Measurements from ENCODE around the gene KRT86.
"Not testable (repeated sequence)": the region's sequence is repeated elsewhere in the genome, so short reads cannot be mapped to it uniquely, and the experiment has no call there.

KRT86 gene

GRCh38 chr12:52294803-52295202, 20.4 kb downstream of the KRT86 start:
- H3K9ac ChIP-seq (ENCODE audit: low read depth, low read length) = no peak overlapping the region
- H3K9me3 ChIP-seq (replicated peaks; ENCODE audit: low read length) = no peaks in the 10 kb centered on the region
- H3K27me3 ChIP-seq (ENCODE audit: control insufficient read depth, insufficient read depth, low read length) = peaks cover 16% of the 10 kb centered on the region
- no peaks in the 10 kb centered on the region for H3K4me1 ChIP-seq (ENCODE audit: control insufficient read depth, insufficient read depth, low read length)
- H3K36me3 ChIP-seq (ENCODE audit: insufficient read depth, low read length) = no peaks in the 10 kb centered on the region
- no peak overlapping the region for H3K4me3 ChIP-seq (ENCODE audit: low read length)
- no peak overlapping the region for H3K4me2 ChIP-seq (ENCODE audit: low read length)

- H3K27me3 ChIP-seq (ENCODE audit: control insufficient read depth, insufficient read depth, low read length) = peaks cover 20% of the 10 kb centered on the region
- H3K4me3 ChIP-seq (ENCODE audit: low read length) = no peak overlapping the region
- no peaks in the 10 kb centered on the region for H3K4me1 ChIP-seq (ENCODE audit: control insufficient read depth, insufficient read depth, low read length)
- H3K9me3 ChIP-seq (replicated peaks; ENCODE audit: low read length) = no peaks in the 10 kb centered on the region
- no peak overlapping the region for H3K4me2 ChIP-seq (ENCODE audit: low read length)
- no peak overlapping the region for H3K9ac ChIP-seq (ENCODE audit: low read depth, low read length)
- no peaks in the 10 kb centered on the region for H3K36me3 ChIP-seq (ENCODE audit: insufficient read depth, low read length)
Measured at GRCh38 chr12:52295663-52296062, 21.2 kb downstream of the KRT86 start.

- Histone ChIP-seq H3K27me3 (ENCODE audit: control insufficient read depth, insufficient read depth, low read length) (peaks cover 22% of the 10 kb centered on the region), H3K4me2 (ENCODE audit: low read length) (no peak overlapping the region), H3K9me3 (replicated peaks; ENCODE audit: low read length) (no peaks in the 10 kb centered on the region), H3K36me3 (ENCODE audit: insufficient read depth, low read length) (no peaks in the 10 kb centered on the region), H3K4me3 (ENCODE audit: low read length) (no peak overlapping the region), H3K9ac (ENCODE audit: low read depth, low read length) (no peak overlapping the region), H3K4me1 (ENCODE audit: control insufficient read depth, insufficient read depth, low read length) (no peaks in the 10 kb centered on the region)
Measured at GRCh38 chr12:52296572-52297215, 22.2 kb downstream of the KRT86 start.

GRCh38 chr12:52298677-52299190, 24.3 kb downstream of the KRT86 start:
- Histone ChIP-seq H3K9ac (ENCODE audit: low read depth, low read length) (no peak overlapping the region), H3K4me2 (ENCODE audit: low read length) (no peak overlapping the region), H3K27me3 (ENCODE audit: control insufficient read depth, insufficient read depth, low read length) (peaks cover 22% of the 10 kb centered on the region), H3K4me1 (ENCODE audit: control insufficient read depth, insufficient read depth, low read length) (no peaks in the 10 kb centered on the region), H3K9me3 (replicated peaks; ENCODE audit: low read length) (no peaks in the 10 kb centered on the region), H3K4me3 (ENCODE audit: low read length) (no peak overlapping the region), H3K36me3 (ENCODE audit: insufficient read depth, low read length) (no peaks in the 10 kb centered on the region)

GRCh38 chr12:52300796-52301691, 26.6 kb downstream of the KRT86 start:
- no peak overlapping the region for H3K4me3 ChIP-seq (ENCODE audit: low read length)
- no peaks in the 10 kb centered on the region for H3K4me1 ChIP-seq (ENCODE audit: control insufficient read depth, insufficient read depth, low read length)
- no peak overlapping the region for H3K9ac ChIP-seq (ENCODE audit: low read depth, low read length)
- H3K36me3 ChIP-seq (ENCODE audit: insufficient read depth, low read length) = no peaks in the 10 kb centered on the region
- H3K27me3 ChIP-seq (ENCODE audit: control insufficient read depth, insufficient read depth, low read length) = peaks cover 22% of the 10 kb centered on the region
- H3K9me3 ChIP-seq (replicated peaks; ENCODE audit: low read length) = no peaks in the 10 kb centered on the region
- no peak overlapping the region for H3K4me2 ChIP-seq (ENCODE audit: low read length)

- not testable (repeated sequence) for H3K4me1 ChIP-seq (ENCODE audit: control insufficient read depth, insufficient read depth, low read length); H3K4me3 ChIP-seq (ENCODE audit: low read length); H3K9ac ChIP-seq (ENCODE audit: low read depth, low read length); H3K9me3 ChIP-seq (replicated peaks; ENCODE audit: low read length); H3K36me3 ChIP-seq (ENCODE audit: insufficient read depth, low read length); H3K4me2 ChIP-seq (ENCODE audit: low read length)
- H3K27me3 ChIP-seq (ENCODE audit: control insufficient read depth, insufficient read depth, low read length) = peaks cover 21% of the 10 kb centered on the region
Measured at GRCh38 chr12:52301721-52302120, 27.3 kb downstream of the KRT86 start.

- not testable (repeated sequence) for H3K4me2 ChIP-seq (ENCODE audit: low read length); H3K9me3 ChIP-seq (replicated peaks; ENCODE audit: low read length); H3K4me3 ChIP-seq (ENCODE audit: low read length); H3K36me3 ChIP-seq (ENCODE audit: insufficient read depth, low read length); H3K9ac ChIP-seq (ENCODE audit: low read depth, low read length); H3K4me1 ChIP-seq (ENCODE audit: control insufficient read depth, insufficient read depth, low read length)
- peaks cover 15% of the 10 kb centered on the region for H3K27me3 ChIP-seq (ENCODE audit: control insufficient read depth, insufficient read depth, low read length)
Measured at GRCh38 chr12:52302242-52302914, 27.9 kb downstream of the KRT86 start.

- not testable (repeated sequence) for H3K9me3 ChIP-seq (replicated peaks; ENCODE audit: low read length); H3K27me3 ChIP-seq (ENCODE audit: control insufficient read depth, insufficient read depth, low read length); H3K9ac ChIP-seq (ENCODE audit: low read depth, low read length); H3K36me3 ChIP-seq (ENCODE audit: insufficient read depth, low read length); H3K4me2 ChIP-seq (ENCODE audit: low read length); H3K4me3 ChIP-seq (ENCODE audit: low read length)
- peaks cover 15% of the 10 kb centered on the region for H3K4me1 ChIP-seq (ENCODE audit: control insufficient read depth, insufficient read depth, low read length)
Measured at GRCh38 chr12:52304941-52305411, 30.5 kb downstream of the KRT86 start.

- H3K9me3 ChIP-seq (replicated peaks; ENCODE audit: low read length) = no peaks in the 10 kb centered on the region
- no peak overlapping the region for H3K9ac ChIP-seq (ENCODE audit: low read depth, low read length)
- no peak overlapping the region for H3K4me2 ChIP-seq (ENCODE audit: low read length)
- H3K27me3 ChIP-seq (ENCODE audit: control insufficient read depth, insufficient read depth, low read length) = no peaks in the 10 kb centered on the region
- no peaks in the 10 kb centered on the region for H3K36me3 ChIP-seq (ENCODE audit: insufficient read depth, low read length)
- H3K4me1 ChIP-seq (ENCODE audit: control insufficient read depth, insufficient read depth, low read length) = peaks cover 17% of the 10 kb centered on the region
- H3K4me3 ChIP-seq (ENCODE audit: low read length) = no peak overlapping the region
Measured at GRCh38 chr12:52305921-52306705, 31.7 kb downstream of the KRT86 start.

GRCh38 chr12:52306731-52307130, 32.3 kb downstream of the KRT86 start:
- H3K9me3 ChIP-seq (replicated peaks; ENCODE audit: low read length) = no peaks in the 10 kb centered on the region
- H3K27me3 ChIP-seq (ENCODE audit: control insufficient read depth, insufficient read depth, low read length) = no peaks in the 10 kb centered on the region

More at GRCh38 chr12:52306731-52307130, 32.3 kb downstream of the KRT86 start:
- Histone ChIP-seq H3K4me1 (ENCODE audit: control insufficient read depth, insufficient read depth, low read length) (peaks cover 21% of the 10 kb centered on the region), H3K4me2 (ENCODE audit: low read length) (no peak overlapping the region), H3K4me3 (ENCODE audit: low read length) (no peak overlapping the region), H3K9ac (ENCODE audit: low read depth, low read length) (no peak overlapping the region), H3K36me3 (ENCODE audit: insufficient read depth, low read length) (no peaks in the 10 kb centered on the region)

All from skeletal muscle satellite cell (primary cell).